HPDE6-E6E7 (cell line): ENCODE measurements around the gene SAA1.
"Not testable (repeated sequence)": the region's sequence is repeated elsewhere in the genome, so short reads cannot be mapped to it uniquely, and the experiment has no call there.

Source experiments
- DNase-seq: peaks from one replicate; pipeline ENCODE4 v3.0.0; 2011; ENCODE audit warnings: missing footprints; ENCODE audit errors: extremely low spot score

Gene SAA1

DNA sequence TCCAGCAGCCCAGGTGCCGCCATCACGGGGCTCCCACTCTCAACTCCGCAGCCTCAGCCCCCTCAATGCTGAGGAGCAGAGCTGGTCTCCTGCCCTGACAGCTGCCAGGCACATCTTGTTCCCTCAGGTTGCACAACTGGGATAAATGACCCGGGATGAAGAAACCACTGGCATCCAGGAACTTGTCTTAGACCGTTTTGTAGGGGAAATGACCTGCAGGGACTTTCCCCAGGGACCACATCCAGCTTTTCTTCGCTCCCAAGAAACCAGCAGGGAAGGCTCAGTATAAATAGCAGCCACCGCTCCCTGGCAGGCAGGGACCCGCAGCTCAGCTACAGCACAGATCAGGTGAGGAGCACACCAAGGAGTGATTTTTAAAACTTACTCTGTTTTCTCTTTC lies at the start of gene SAA1:
SAA1 (plus strand) TSS at position 316 of the 400 bp plus-strand sequence. CDS start 624 bp downstream, outside the sequence.
- no peak for DNase-seq

DNA sequence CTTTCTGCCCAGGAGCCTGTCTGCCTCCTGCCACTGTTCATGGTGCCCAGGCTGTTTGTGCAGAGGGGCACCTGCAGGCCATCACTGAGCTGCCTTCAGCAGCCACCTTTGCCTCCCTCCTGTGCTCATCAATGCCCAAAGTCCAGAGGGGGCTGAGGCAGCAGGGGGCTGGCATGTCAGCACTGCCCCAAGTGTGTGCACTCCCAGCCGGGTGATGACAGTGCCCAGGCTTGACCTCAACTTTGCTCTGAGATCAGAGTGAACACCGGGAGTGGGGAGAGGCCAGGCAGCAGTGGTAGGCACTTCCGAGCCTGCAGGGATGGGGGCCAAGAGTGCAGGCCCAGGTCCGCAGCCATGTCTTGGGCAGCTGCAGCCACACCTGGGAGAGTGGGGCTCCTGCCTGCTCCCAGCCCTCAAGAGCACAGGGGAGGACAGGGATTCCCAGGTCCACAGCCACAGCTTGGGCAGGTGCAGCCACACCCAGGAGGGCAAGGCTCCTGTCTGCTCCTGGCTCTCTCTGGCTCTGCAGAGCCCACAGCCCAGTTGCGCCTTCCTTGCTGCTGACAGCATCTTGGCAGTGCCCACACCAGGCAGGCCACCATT lies 44.7 kb upstream of the SAA1 start:
- no peak for DNase-seq

DNA sequence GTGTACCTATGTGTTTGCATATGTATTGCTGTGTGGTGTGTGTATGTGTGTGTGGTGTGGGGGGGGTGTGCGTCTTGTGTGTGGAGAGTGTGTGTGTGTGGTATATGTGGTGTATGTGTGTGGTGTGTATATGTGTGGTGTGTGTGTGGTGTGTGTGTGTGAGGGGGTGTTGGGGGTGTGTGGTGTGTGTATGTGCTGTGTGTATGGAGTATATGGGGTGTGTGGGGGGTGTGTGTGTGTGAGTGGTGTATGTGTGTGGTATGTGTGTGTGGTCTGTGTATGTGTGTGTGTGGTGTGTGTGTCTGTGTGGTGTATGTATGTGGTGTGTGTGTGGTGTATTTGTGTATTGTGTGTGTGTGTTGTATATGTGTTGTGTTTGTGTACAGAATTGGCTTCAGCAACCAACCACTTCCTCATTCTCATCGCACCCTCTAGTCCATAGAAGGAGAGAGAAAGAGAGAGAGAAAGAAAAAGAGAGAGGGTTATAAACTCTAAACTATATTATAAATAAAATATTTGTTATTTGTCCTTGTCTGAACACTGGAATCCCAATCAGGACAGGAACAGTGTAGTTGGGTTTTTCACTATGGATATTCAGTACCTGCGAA lies 43.1 kb upstream of the SAA1 start:
- DNase-seq, result no peak

- DNase-seq, result no peak
Measured at GRCh38 chr11:18223591-18224387, 42.3 kb upstream of the SAA1 start.

DNA sequence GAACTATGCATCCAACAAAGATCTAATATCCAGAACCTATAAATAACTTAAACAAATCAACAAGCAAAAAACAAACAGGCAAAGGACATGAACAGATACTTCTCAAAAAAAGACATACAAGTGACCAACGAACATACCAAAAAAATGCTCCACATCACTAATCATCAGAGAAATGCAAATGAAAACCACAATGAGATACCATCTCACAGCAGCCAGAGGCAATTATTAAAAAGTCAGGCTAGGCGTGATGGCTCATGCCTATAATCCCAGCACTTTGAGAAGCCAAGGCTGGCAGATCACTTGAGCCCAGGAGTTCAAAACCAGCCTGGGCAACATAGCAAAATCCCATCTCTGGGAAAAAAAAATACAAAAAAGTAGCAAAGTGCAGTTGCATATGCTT lies 40.2 kb upstream of the SAA1 start:
- DNase-seq, result no peak

- DNase-seq, result no peak
Measured at GRCh38 chr11:18229501-18229900, 36.6 kb upstream of the SAA1 start.

DNA sequence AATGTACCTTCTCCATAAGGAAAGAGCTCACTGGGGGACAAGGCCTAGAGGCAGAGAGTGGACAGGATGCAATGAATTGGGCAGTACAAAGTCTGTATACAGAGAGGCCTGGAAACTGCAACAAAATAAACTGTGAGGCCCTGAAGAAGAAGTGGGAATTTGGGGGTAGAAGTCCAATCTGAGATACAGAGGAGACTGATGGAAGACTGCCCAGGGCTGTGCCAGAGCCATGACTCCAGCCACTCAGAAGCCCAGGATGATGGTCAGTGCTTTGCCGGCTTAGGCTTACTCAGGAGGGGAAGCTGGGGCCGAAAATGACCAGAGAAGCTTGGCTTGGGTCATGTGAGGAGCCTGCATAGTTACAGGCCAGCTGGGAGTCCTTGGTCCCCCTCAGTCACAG lies 35.2 kb upstream of the SAA1 start:
- DNase-seq, result no peak

- no peak for DNase-seq
Measured at GRCh38 chr11:18233912-18234311, 32.2 kb upstream of the SAA1 start.

- no peak for DNase-seq
Measured at GRCh38 chr11:18235394-18236334, 30.4 kb upstream of the SAA1 start.

DNA sequence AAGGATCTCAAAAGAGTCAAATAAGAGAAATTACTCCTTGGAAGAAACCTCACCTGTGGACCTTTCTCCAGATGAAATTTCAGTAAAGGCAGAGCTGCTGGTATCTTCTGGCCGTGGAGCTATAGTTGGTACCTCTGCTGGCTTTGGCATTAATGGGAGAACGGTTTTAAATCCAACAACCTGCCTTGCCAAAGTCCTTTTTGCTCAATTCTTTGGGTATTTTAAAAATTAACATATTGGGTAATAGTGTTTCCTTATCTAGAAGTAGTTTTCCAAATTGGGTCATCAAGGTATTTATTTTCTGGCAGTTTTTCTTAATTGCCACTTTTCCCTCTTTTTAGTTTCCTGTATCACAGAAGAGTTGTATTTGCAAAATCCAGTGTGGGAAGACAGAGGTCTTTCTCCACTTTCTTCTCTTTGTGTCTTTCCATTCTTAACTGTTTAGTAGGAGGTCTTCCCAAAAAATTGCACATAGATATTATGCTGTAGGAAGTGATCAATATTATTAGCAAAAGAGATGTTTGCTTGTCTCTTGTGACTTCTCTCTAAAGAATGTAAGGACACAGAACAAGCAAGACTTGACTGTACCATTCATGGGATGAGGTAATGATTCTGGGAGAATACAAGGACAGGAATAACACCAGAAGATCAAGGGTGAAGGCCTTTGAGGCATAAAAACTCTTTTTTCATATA lies 29.3 kb upstream of the SAA1 start, which contains the start of gene SAA4:
SAA4 (minus strand) TSS at position 139 of the 693 bp plus-strand sequence. CDS start 876 bp downstream, outside the sequence.
- no peak for DNase-seq

DNA sequence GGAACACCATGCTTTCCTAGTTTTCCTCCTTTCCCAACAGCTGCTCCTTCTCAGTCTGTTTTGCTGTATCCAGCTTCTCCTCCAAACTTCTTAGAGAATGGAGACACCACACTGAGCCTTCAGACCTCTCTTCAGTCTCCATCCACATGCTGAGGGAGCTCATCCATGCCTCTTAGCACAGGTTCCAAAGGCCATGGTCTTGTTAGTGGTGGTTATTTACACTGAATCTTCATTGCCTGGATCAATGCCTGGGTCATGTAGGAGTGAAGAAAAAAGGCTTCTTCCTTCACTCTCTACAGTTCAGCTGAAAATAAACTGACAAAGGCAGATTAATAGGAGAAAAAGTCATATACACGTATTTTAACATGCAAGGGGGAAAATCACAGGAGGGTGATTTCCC lies 26.4 kb upstream of the SAA1 start:
- DNase-seq, result no peak

GRCh38 chr11:18243783-18244362 lies 22.2 kb upstream of the SAA1 start:
- peak; percentile 16 for DNase-seq

DNA sequence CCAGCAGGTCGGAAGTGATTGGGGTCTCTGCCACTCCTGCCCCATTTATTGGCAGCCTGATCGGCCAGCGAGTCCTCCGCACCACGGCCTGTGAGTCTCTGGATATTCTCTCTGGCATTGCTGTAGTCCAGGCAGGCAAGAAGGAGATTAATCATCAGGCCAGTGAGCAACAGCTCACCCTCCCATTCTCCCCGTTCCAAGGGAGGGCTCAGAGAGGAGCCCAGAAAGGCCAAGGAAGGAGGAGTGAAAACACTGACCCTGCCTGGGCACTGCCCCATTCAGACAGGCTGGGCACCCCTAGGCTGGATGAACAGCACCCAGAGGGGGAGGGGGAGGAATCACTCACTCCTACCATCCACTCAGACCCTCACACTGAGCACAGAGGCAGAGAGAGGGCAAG lies 20.7 kb upstream of the SAA1 start:
- DNase-seq, result no peak

- not testable (repeated sequence) for DNase-seq
Measured at GRCh38 chr11:18246379-18247190, 19.5 kb upstream of the SAA1 start.

DNA sequence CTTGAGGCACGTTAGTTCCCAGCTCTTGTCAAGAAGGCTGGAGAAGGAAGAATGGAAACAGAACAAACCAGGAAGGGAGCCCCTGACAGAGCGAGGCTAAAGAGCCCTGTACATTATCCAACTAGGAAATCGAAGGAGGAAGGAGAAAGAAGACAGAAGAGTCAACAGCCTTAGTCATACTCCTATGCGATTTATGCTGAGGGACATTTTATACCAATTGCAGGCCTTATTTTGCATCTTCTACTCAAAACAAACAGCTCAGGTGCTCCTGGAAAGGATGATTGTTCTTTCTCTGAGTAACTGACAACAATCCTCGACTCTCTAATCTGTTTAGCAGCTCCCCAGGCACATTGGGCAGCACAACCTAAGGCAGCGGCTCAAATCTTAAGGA lies 18.9 kb upstream of the SAA1 start:
- not testable (repeated sequence) for DNase-seq

DNA sequence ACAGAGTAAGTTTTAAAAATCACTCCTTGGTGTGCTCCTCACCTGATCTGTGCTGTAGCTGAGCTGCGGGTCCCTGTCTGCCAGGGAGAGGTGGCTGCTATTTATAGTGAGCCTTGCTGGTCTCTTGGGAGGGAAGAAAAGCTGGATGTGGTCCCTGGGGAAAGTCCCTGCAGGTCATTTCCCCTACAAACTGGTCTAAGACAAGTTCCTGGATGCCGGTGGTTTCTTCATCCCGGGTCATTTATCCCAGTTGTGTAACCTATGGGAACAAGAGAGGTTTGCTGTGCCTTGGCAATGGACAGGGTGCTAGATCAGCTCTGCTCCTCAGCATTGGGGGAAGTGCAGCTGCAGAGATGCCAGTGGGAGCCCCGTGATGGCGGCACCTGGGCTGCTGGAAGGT lies 17.5 kb upstream of the SAA1 start, which contains the start of gene SAA2:
SAA2 (minus strand) TSS at position 108 of the 400 bp plus-strand sequence. CDS start 657 bp downstream, outside the sequence.
- DNase-seq, result no peak

DNA sequence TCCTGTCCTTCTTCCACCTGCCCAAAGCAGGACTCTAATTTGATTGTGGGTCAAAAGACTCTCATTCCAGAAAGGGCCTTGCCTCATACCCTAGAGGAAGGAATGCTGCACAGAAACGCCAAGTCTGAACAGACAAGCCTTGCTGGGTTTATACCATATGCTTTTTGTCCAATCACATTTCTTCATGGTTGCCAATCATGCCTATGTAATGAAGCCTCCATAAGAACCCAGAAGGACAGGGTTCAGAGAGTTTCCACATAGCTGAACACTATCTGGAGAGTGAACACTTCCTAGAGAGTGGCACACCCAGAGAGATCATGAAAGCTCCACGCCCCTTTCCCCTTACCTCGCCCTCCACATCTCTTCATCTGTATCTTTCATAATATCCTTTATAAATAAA lies 12.8 kb upstream of the SAA1 start:
- DNase-seq, result no peak

DNA sequence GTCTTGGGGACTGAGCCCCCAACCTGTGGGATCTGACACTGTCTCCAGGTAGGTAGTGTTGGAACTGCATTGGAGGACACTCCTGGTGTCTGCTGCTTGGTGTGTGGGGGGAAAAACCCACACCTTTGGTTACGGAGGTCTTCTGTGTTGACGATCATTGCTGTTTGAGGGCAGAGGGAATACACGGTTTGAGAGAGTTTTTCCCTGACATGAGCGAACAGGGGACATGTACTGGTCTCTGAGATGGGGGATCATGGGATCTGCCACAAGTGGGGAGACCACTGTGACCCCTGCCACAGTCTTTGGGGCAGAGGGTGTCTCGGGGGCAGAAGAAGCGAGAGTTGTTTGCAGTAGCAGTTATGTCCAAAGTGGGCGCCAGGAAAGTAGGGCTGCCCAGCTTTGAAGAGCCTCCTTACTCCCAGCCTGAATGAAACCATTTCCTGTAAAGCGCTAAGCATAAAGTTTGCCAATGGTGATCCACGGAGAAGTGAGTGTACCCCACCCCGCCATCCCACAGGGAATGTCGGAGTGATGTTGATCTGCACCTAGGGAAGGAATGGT lies 12.2 kb upstream of the SAA1 start:
- no peak for DNase-seq

DNA sequence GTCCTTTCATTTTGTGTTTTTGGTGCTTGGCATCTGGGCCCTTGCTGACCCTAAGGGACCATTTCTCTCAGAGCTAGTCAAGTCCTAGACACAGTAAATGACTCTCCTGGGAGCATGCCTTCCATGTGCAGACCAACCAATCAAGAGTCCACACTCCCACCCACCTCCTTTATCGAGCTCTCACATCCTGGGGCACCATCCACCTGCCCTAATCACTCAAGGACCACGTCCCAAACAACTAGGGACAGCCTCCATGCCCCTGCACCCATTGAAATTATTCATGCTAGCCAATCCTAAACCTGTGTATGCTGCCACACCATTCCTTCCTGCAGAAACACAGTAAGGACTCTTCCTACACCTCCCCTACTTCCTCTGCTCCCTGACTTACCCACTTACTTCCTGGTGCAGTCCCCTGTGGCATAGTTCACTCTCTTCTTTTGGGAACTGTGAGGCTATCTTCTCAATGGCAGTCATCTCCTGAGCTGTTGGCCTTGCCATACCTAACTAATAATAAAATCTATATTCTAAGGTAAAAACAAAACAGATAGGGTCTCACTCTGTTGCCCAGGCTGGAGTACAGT lies 11.2 kb upstream of the SAA1 start:
- no peak for DNase-seq
